IPS-20b (cell line): Measurements from ENCODE around the gene CCDC152.
"Not testable (repeated sequence)": the region's sequence is repeated elsewhere in the genome, so short reads cannot be mapped to it uniquely, and the experiment has no call there.

ENCODE experiments used
- H3K27ac ChIP-seq: one replicate; pipeline ENCODE4 v1.5.1; 2013; ENCODE audit warnings: low read length
- H3K27me3 ChIP-seq: 2 replicates; pipeline ENCODE4 v1.6.1; 2013; ENCODE audit warnings: mild to moderate bottlenecking, low read length, inconsistent platforms; ENCODE audit not compliant: insufficient read depth
- H3K36me3 ChIP-seq: 2 replicates; pipeline ENCODE4 v1.6.1; 2013; ENCODE audit warnings: low read depth, mild to moderate bottlenecking, inconsistent platforms, low read length, moderate library complexity; ENCODE audit not compliant: insufficient read depth
- H3K4me1 ChIP-seq: 2 replicates; pipeline ENCODE4 v1.6.1; 2013; ENCODE audit warnings: mild to moderate bottlenecking, control low read depth, inconsistent platforms, low read length, moderate library complexity; ENCODE audit not compliant: insufficient read depth
- H3K4me3 ChIP-seq: 2 replicates; pipeline ENCODE4 v1.5.1; 2013; ENCODE audit warnings: mild to moderate bottlenecking, low read length, inconsistent platforms
- H3K9ac ChIP-seq: 2 replicates; pipeline ENCODE4 v1.6.1; 2013; ENCODE audit warnings: low read depth, mild to moderate bottlenecking, inconsistent platforms, low read length, moderate library complexity
- H3K9me3 ChIP-seq: 2 replicates; pipeline ENCODE4 v1.6.1; 2013; ENCODE audit warnings: mild to moderate bottlenecking, low read depth, low read length, inconsistent platforms; ENCODE audit not compliant: insufficient read depth

CCDC152 gene

GRCh38 chr5:42842921-42843641 lies 86.5 kb downstream of the CCDC152 start:
- no peaks in the 10 kb centered on the region for H3K36me3 ChIP-seq
- no peaks in the 10 kb centered on the region for H3K9me3 ChIP-seq
- H3K9ac ChIP-seq, result no peak overlapping the region
- no peaks in the 10 kb centered on the region for H3K4me1 ChIP-seq
- H3K27ac ChIP-seq, result no peak overlapping the region
- no peak overlapping the region for H3K4me3 ChIP-seq
- no peaks in the 10 kb centered on the region for H3K27me3 ChIP-seq

- Histone ChIP-seq H3K9me3 (no peaks in the 10 kb centered on the region), H3K4me1 (no peaks in the 10 kb centered on the region), H3K9ac (no peak overlapping the region), H3K36me3 (no peaks in the 10 kb centered on the region), H3K27ac (no peak overlapping the region), H3K4me3 (no peak overlapping the region), H3K27me3 (no peaks in the 10 kb centered on the region)
These were observed 87.2 kb downstream of the CCDC152 start for GRCh38 chr5:42843675-42844292.

- not testable (repeated sequence) for H3K27me3 ChIP-seq, H3K9ac ChIP-seq, H3K27ac ChIP-seq, H3K9me3 ChIP-seq, H3K36me3 ChIP-seq, H3K4me1 ChIP-seq, H3K4me3 ChIP-seq
These were observed 87.8 kb downstream of the CCDC152 start for GRCh38 chr5:42844408-42844807.

GRCh38 chr5:42848545-42848944 lies 91.9 kb downstream of the CCDC152 start:
- H3K4me1 ChIP-seq, result no peaks in the 10 kb centered on the region
- no peaks in the 10 kb centered on the region for H3K9me3 ChIP-seq
- no peaks in the 10 kb centered on the region for H3K27me3 ChIP-seq
- no peak overlapping the region for H3K9ac ChIP-seq
- H3K27ac ChIP-seq, result no peak overlapping the region
- no peaks in the 10 kb centered on the region for H3K36me3 ChIP-seq
- H3K4me3 ChIP-seq, result no peak overlapping the region

- Histone ChIP-seq H3K9ac (no peak overlapping the region), H3K27ac (no peak overlapping the region), H3K4me1 (no peaks in the 10 kb centered on the region), H3K36me3 (no peaks in the 10 kb centered on the region), H3K4me3 (no peak overlapping the region), H3K9me3 (no peaks in the 10 kb centered on the region), H3K27me3 (no peaks in the 10 kb centered on the region)
These were observed 94.9 kb downstream of the CCDC152 start for GRCh38 chr5:42851481-42851880.
